CD4-positive, alpha-beta T cell (primary cell): ENCODE measurements around the gene CMSS1. TPM values are rescaled to one million over a fixed set of nuclear protein-coding genes. Genes with fewer than 3 reads are reported as not detected.

Source experiments
- ATAC-seq: fragments of 200-7000 bp; cut with Tn5 transposase; one replicate; pipeline ENCODE4 v1.10.0; 2022; ENCODE audit warnings: mild to moderate bottlenecking; ENCODE audit not compliant: poor library complexity
- CTCF ChIA-PET: fragments of 350-600 bp; sonication (Branson Sonifier 250); formaldehyde crosslinking; loops from one replicate; lab custom pipeline; 2021; ENCODE audit warnings: antibody characterized with exemption, inconsistent platforms; lab: Charles Lee
- POLR2A ChIA-PET: fragments of 350-600 bp; sonication (Branson Sonifier 250); formaldehyde crosslinking; loops from one replicate; lab custom pipeline; 2021; ENCODE audit warnings: antibody characterized with exemption, inconsistent platforms; lab: Charles Lee
- DNase-seq, 14 experiments: peaks; one replicate each; pipeline ENCODE4 v3.0.0-alpha.2; 2013 to 2020; ENCODE audit warnings: mixed read lengths in 2 of 14
- H3K27ac ChIP-seq, 2 donors: one replicate each; pipeline versions ENCODE4 v1.5.1 to v1.7.0; 2013; ENCODE audit warnings: low read length in 2 of 2, low read depth in 1 of 2, mild to moderate bottlenecking in 1 of 2
- H3K27me3 ChIP-seq, 2 experiments: 1 replicate in 1 of 2; 2 replicates in 1 of 2; pipeline versions ENCODE4 v1.6.1 to v1.7.0; 2013; ENCODE audit warnings: low read length in 2 of 2, control low read depth in 1 of 2, mild to moderate bottlenecking in 1 of 2, moderate library complexity in 1 of 2; ENCODE audit not compliant: insufficient read depth in 2 of 2, control insufficient read depth in 1 of 2
- H3K36me3 ChIP-seq: one replicate; pipeline ENCODE4 v1.6.1; 2013; ENCODE audit warnings: low read length, control low read depth; ENCODE audit not compliant: insufficient read depth
- H3K4me1 ChIP-seq: one replicate; pipeline ENCODE4 v1.6.1; 2013; ENCODE audit warnings: low read length, control low read depth; ENCODE audit not compliant: insufficient read depth
- H3K4me3 ChIP-seq: one replicate; pipeline ENCODE4 v1.5.1; 2013; ENCODE audit warnings: mild to moderate bottlenecking, low read length, moderate library complexity
- H3K9me3 ChIP-seq, 2 experiments: 1 replicate in 1 of 2; 2 replicates in 1 of 2; pipeline versions ENCODE4 v1.6.1 to v1.7.0; 2013; ENCODE audit warnings: low read length in 2 of 2, mild to moderate bottlenecking in 2 of 2, control low read depth in 1 of 2, moderate library complexity in 1 of 2; ENCODE audit not compliant: control insufficient read depth in 1 of 2, insufficient read depth in 1 of 2
- H3K27ac Mint-ChIP-seq: one replicate; pipeline ENCODE4 v1.8.0; 2020; ENCODE audit warnings: mixed read lengths
- H3K27me3 Mint-ChIP-seq: one replicate; pipeline ENCODE4 v1.8.0; 2021; ENCODE audit warnings: mixed read lengths
- H3K36me3 Mint-ChIP-seq: one replicate; pipeline ENCODE4 v1.8.0; 2021; ENCODE audit warnings: low read depth, mixed read lengths
- H3K4me1 Mint-ChIP-seq: one replicate; pipeline ENCODE4 v1.8.0; 2021; ENCODE audit warnings: low read depth, mixed read lengths
- H3K4me3 Mint-ChIP-seq: one replicate; pipeline ENCODE4 v1.8.0; 2020; ENCODE audit warnings: mild to moderate bottlenecking, mixed read lengths
- H3K9me3 Mint-ChIP-seq: one replicate; pipeline ENCODE4 v1.8.0; 2020; ENCODE audit warnings: mixed read lengths
- CTCF ChIP-seq: fragments of 200-600 bp; IDR thresholded peaks from one replicate; pipeline ENCODE4 v1.8.0; 2022; ENCODE audit warnings: antibody characterized with exemption, mild to moderate bottlenecking
- intact Hi-C, 2 experiments: fragments of 100-400 bp; cut with DNase I in 1 of 2; cut with micrococcal nuclease in 1 of 2; formaldehyde crosslinking; loops; one replicate each; pipeline versions ENCODE4 v1.15.1 to v1.9.0; 2023 to 2025; cut with DNase I, micrococcal nuclease
- total RNA-seq, 174 experiments: library from RNA in 2 of 174; stranded (reverse) in 2 of 174; gene quantifications; one replicate each; pipeline ENCODE4 v1.2.3 and lab custom pipeline; 2021 to 2026

The CMSS1 gene
- total RNA-seq, 2 experiments from 2014 or later: 12.2 TPM

GRCh38 chr3:99949956-99950670 lies 132.5 kb downstream of the CMSS1 start:
- no peak for DNase-seq
- Histone ChIP-seq H3K36me3 (no peaks in the 10 kb centered on the region), H3K27ac (no peak overlapping the region), H3K27me3 (no peaks in the 10 kb centered on the region), H3K9me3 (no peaks in the 10 kb centered on the region), H3K4me1 (no peaks in the 10 kb centered on the region), H3K4me3 (no peak overlapping the region)
- intact Hi-C loops: no loop called here
- no peaks in the 10 kb centered on the region for H3K4me1 Mint-ChIP-seq
- H3K36me3 Mint-ChIP-seq: no peaks in the 10 kb centered on the region
- H3K27me3 Mint-ChIP-seq: no peaks in the 10 kb centered on the region
- ATAC-seq: no peak
- TF ChIP-seq CTCF: no peak
- H3K4me3 Mint-ChIP-seq: no peak overlapping the region
- ChIA-PET POLR2A (interaction anchor here (1.0 kb wide), 1 partner anchor 140 kb away, joined by 3 read pairs; no protein-coding TSS in a partner anchor), CTCF (no interaction called here)
- H3K27ac Mint-ChIP-seq: no peak overlapping the region
- no peaks in the 10 kb centered on the region for H3K9me3 Mint-ChIP-seq

DNA sequence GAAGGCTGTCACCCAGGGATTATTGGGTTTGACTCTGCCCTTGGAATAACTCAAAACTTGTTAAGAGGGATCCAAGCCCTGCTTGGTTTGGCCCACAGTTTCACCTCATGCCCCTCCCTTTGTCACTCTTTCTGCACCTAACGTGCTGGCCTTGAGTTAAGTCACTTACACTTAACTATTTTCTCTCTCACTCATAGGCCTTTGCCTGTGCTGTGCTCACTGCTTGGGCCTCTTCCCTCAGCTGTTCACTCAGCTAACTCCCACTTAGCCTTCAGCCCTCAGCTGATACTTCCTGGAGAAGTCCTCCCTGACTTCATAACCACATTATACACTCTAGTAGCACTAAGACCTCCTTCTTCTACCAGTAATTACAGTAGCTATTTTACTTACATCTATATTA lies 133.3 kb downstream of the CMSS1 start:
- Histone ChIP-seq H3K9me3 (no peaks in the 10 kb centered on the region), H3K27me3 (no peaks in the 10 kb centered on the region), H3K36me3 (no peaks in the 10 kb centered on the region), H3K4me1 (no peaks in the 10 kb centered on the region), H3K4me3 (no peak overlapping the region), H3K27ac (no peak overlapping the region)
- no peaks in the 10 kb centered on the region for H3K27me3 Mint-ChIP-seq
- intact Hi-C loops: no loop called here
- no peak overlapping the region for H3K4me3 Mint-ChIP-seq
- no peaks in the 10 kb centered on the region for H3K9me3 Mint-ChIP-seq
- ATAC-seq: no peak
- ChIA-PET CTCF (no interaction called here), POLR2A (interaction anchor here (1.0 kb wide), 1 partner anchor 139 kb away, joined by 3 read pairs; no protein-coding TSS in a partner anchor)
- no peak for DNase-seq
- H3K4me1 Mint-ChIP-seq: no peaks in the 10 kb centered on the region
- no peak overlapping the region for H3K27ac Mint-ChIP-seq
- TF ChIP-seq CTCF: no peak
- H3K36me3 Mint-ChIP-seq: no peaks in the 10 kb centered on the region

DNA sequence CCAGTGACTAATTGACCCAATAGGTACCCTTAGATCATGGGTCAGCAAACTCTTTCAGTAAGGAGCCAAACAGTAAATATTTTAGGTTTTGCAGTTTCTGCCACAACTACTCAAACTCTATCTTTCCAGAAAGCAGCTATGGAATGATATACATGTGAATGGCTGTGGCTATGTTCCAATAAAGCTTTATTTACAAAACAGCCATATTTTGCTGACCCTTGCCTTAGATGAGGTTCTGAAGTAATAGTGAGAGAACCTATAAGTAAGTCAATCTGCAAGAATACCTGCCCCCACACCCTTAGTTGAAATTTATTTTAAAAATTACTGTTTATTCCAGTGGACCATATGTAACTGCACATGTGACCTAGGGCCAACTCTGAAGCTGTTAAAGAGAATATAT lies 134.0 kb downstream of the CMSS1 start:
- DNase-seq (no peak), ATAC-seq (no peak)
- Histone ChIP-seq H3K36me3 (no peaks in the 10 kb centered on the region), H3K4me1 (no peaks in the 10 kb centered on the region), H3K4me3 (no peak overlapping the region), H3K9me3 (no peaks in the 10 kb centered on the region), H3K27ac (no peak overlapping the region), H3K27me3 (no peaks in the 10 kb centered on the region)
- no peaks in the 10 kb centered on the region for H3K36me3 Mint-ChIP-seq
- H3K27ac Mint-ChIP-seq: no peak overlapping the region
- no peaks in the 10 kb centered on the region for H3K27me3 Mint-ChIP-seq
- H3K4me3 Mint-ChIP-seq: no peak overlapping the region
- ChIA-PET POLR2A (no interaction called here), CTCF (no interaction called here)
- no peaks in the 10 kb centered on the region for H3K4me1 Mint-ChIP-seq
- intact Hi-C loops: no loop called here
- TF ChIP-seq CTCF: no peak
- no peaks in the 10 kb centered on the region for H3K9me3 Mint-ChIP-seq
